HG02938 (cell line): ENCODE measurements around the gene GALNT17.

Experiments
- ATAC-seq: cut with Tn5 transposase; IDR thresholded peaks from one replicate; pipeline ENCODE4 v1.9.1; 2021; ENCODE audit warnings: mild to moderate bottlenecking, moderate library complexity; ENCODE audit not compliant: unreplicated experiment

GALNT17 gene

GRCh38 chr7:71442492-71443190 lies 310.7 kb downstream of the GALNT17 start:
- no peak for ATAC-seq

GRCh38 chr7:71443191-71443530 lies 311.2 kb downstream of the GALNT17 start:
- ATAC-seq, result no peak

- ATAC-seq, result no peak
Measured at GRCh38 chr7:71444130-71444529, 312.2 kb downstream of the GALNT17 start.

- ATAC-seq, result no peak
Measured at GRCh38 chr7:71453630-71454029, 321.7 kb downstream of the GALNT17 start.

GRCh38 chr7:71454981-71455380 lies 323.0 kb downstream of the GALNT17 start:
- no peak for ATAC-seq

- ATAC-seq, result no peak
Measured at GRCh38 chr7:71457021-71457420, 325.1 kb downstream of the GALNT17 start.

- no peak for ATAC-seq
Measured at GRCh38 chr7:71457846-71458590, 326.1 kb downstream of the GALNT17 start.

GRCh38 chr7:71459132-71459531 lies 327.2 kb downstream of the GALNT17 start:
- ATAC-seq, result no peak

- ATAC-seq, result no peak
Measured at GRCh38 chr7:71461572-71461971, 329.6 kb downstream of the GALNT17 start.

GRCh38 chr7:71465741-71466189 lies 333.8 kb downstream of the GALNT17 start:
- no peak for ATAC-seq

GRCh38 chr7:71466448-71467145 lies 334.7 kb downstream of the GALNT17 start:
- no peak for ATAC-seq

- ATAC-seq, result no peak
Measured at GRCh38 chr7:71470326-71470725, 338.4 kb downstream of the GALNT17 start.

- no peak for ATAC-seq
Measured at GRCh38 chr7:71470830-71471229, 338.9 kb downstream of the GALNT17 start.

GRCh38 chr7:71472962-71473361 lies 341.0 kb downstream of the GALNT17 start:
- ATAC-seq, result no peak

GRCh38 chr7:71473366-71473967 lies 341.5 kb downstream of the GALNT17 start:
- ATAC-seq, result no peak

- no peak for ATAC-seq
Measured at GRCh38 chr7:71477441-71477840, 345.5 kb downstream of the GALNT17 start.

- no peak for ATAC-seq
Measured at GRCh38 chr7:71479231-71479630, 347.3 kb downstream of the GALNT17 start.

GRCh38 chr7:71480791-71481190 lies 348.8 kb downstream of the GALNT17 start:
- ATAC-seq, result no peak

- ATAC-seq, result no peak
Measured at GRCh38 chr7:71482284-71482683, 350.3 kb downstream of the GALNT17 start.

GRCh38 chr7:71484380-71484779 lies 352.4 kb downstream of the GALNT17 start:
- no peak for ATAC-seq

GRCh38 chr7:71485586-71485985 lies 353.6 kb downstream of the GALNT17 start:
- ATAC-seq, result no peak
